GM08714 (cell line): ENCODE measurements around the gene CADM2.

Experiments used
- H3K4me3 ChIP-seq: fragments of 200-500 bp; sonication (Bioruptor generic); 2 replicates; pipeline ENCODE4 v1.5.1; 2014; ENCODE audit warnings: mild to moderate bottlenecking, low read length, inconsistent platforms
- ZNF274 ChIP-seq: IDR thresholded peaks from 2 replicates; pipeline ENCODE4 v1.6.1; 2012; ENCODE audit warnings: mild to moderate bottlenecking, low read depth, low read length

Gene CADM2

GRCh38 chr3:84967767-84968581 lies 9.2 kb downstream of the CADM2 start:
- no peak overlapping the region for H3K4me3 ChIP-seq
- TF ChIP-seq ZNF274, result no peak

GRCh38 chr3:84968701-84969235 lies 10.0 kb downstream of the CADM2 start:
- no peak for TF ChIP-seq ZNF274
- H3K4me3 ChIP-seq, result no peak overlapping the region

- H3K4me3 ChIP-seq, result no peak overlapping the region
- no peak for TF ChIP-seq ZNF274
These were observed 15.6 kb downstream of the CADM2 start for GRCh38 chr3:84974347-84974746.

- TF ChIP-seq ZNF274, result no peak
- no peak overlapping the region for H3K4me3 ChIP-seq
These were observed 18.2 kb downstream of the CADM2 start for GRCh38 chr3:84977021-84977420.

- no peak for TF ChIP-seq ZNF274
- H3K4me3 ChIP-seq, result no peak overlapping the region
These were observed 20.1 kb downstream of the CADM2 start for GRCh38 chr3:84978843-84979242.

GRCh38 chr3:84980011-84980410 lies 21.2 kb downstream of the CADM2 start:
- H3K4me3 ChIP-seq, result no peak overlapping the region
- no peak for TF ChIP-seq ZNF274

- H3K4me3 ChIP-seq, result no peak overlapping the region
- TF ChIP-seq ZNF274, result no peak
These were observed 21.7 kb downstream of the CADM2 start for GRCh38 chr3:84980456-84980855.

- H3K4me3 ChIP-seq, result no peak overlapping the region
- no peak for TF ChIP-seq ZNF274
These were observed 24.7 kb downstream of the CADM2 start for GRCh38 chr3:84983490-84983889.

- H3K4me3 ChIP-seq, result no peak overlapping the region
- no peak for TF ChIP-seq ZNF274
These were observed 25.6 kb downstream of the CADM2 start for GRCh38 chr3:84984429-84984828.

- TF ChIP-seq ZNF274, result no peak
- no peak overlapping the region for H3K4me3 ChIP-seq
These were observed 27.0 kb downstream of the CADM2 start for GRCh38 chr3:84985795-84986194.

GRCh38 chr3:84987706-84988504 lies 29.1 kb downstream of the CADM2 start:
- no peak for TF ChIP-seq ZNF274
- H3K4me3 ChIP-seq, result no peak overlapping the region

GRCh38 chr3:84989102-84989501 lies 30.3 kb downstream of the CADM2 start:
- H3K4me3 ChIP-seq, result no peak overlapping the region
- TF ChIP-seq ZNF274, result no peak

GRCh38 chr3:84991422-84991900 lies 32.7 kb downstream of the CADM2 start:
- no peak overlapping the region for H3K4me3 ChIP-seq
- no peak for TF ChIP-seq ZNF274

GRCh38 chr3:84993956-84994355 lies 35.2 kb downstream of the CADM2 start:
- H3K4me3 ChIP-seq, result no peak overlapping the region
- TF ChIP-seq ZNF274, result no peak

- no peak overlapping the region for H3K4me3 ChIP-seq
These were observed 39.8 kb downstream of the CADM2 start for GRCh38 chr3:84998545-84998944.

More at GRCh38 chr3:84998545-84998944, 39.8 kb downstream of the CADM2 start:
- no peak for TF ChIP-seq ZNF274
